ENCODE measurements around the gene GEMIN7. TPM values are rescaled to one million over a fixed set of nuclear protein-coding genes. Genes with fewer than 3 reads are reported as not detected.

Gene GEMIN7
- total and polyA plus RNA-seq, 2 of the 13 experiments (the other 11 are each of a cell fraction or from before 2014, with no cell fraction given) = 24.1 to 30.6 TPM

GRCh38 chr19:45110851-45111266 lies 31.8 kb downstream of the GEMIN7 start:
- H4K20me1 ChIP-seq (ENCODE audit: insufficient read depth, low read length) = peaks cover 16% of the 10 kb centered on the region
- H3K36me3 ChIP-seq (replicated peaks in 1 of 2; ENCODE audit: control insufficient read depth in 1 of 2, insufficient read depth in 2 of 2, low read length in 2 of 2) = peaks cover 0 to 11% of the 10 kb centered on the region in 2 experiments; a peak in 1 of 5 replicates
- TF ChIP-seq NCOA2 (CRISPR knock-in tag; IDR thresholded peaks at IDR 0.05) (no peak), ZNF24 (IDR thresholded peaks at IDR 0.05) (no peak), SALL1 (CRISPR knock-in tag; IDR thresholded peaks at IDR 0.05) (no peak), CTCF (CRISPR knock-in tag; IDR thresholded peaks at IDR 0.05) (no peak), RXRB (CRISPR knock-in tag; IDR thresholded peaks at IDR 0.05; ENCODE audit: borderline replicate concordance) (no peak), ELF4 (CRISPR knock-in tag; IDR thresholded peaks at IDR 0.05; ENCODE audit: borderline replicate concordance) (no peak), GATA4 (IDR thresholded peaks at IDR 0.05; ENCODE audit: borderline replicate concordance, low read depth) (no peak), ZNF879 (CRISPR knock-in tag; IDR thresholded peaks at IDR 0.05) (no peak)
- POLR2A ChIA-PET = no interaction called here
- no peak for ATAC-seq
- CTCF ChIA-PET (ENCODE audit: low intra/inter-chr PET ratio, low total read pairs) = no interaction called here
- H3K9ac ChIP-seq (ENCODE audit: insufficient read depth, low read depth, low read length) = no peak overlapping the region
- no peak overlapping the region for H2AFZ ChIP-seq (ENCODE audit: low read length)
- no peak for FAIRE-seq
- intact Hi-C loops (cut with micrococcal nuclease; ENCODE audit: unreplicated experiment) = no loop called here
- no peak for DNase-seq (ENCODE audit: low spot score)
- in situ Hi-C loops (cut with HindIII; ENCODE audit: extremely low pct_ligation_motif_present, low pct_unique_long_range_greater_than_20kb) = no loop called here
- BruUV-seq (replicated peaks) = no TSS peak
- no peaks in the 10 kb centered on the region for H3K9me3 ChIP-seq (ENCODE audit: low read length)
- 100% methylated on average over 1 of the region's 5 CpGs for WGBS (ENCODE audit: low lambda C conversion rate)
- H3K79me2 ChIP-seq (ENCODE audit: insufficient read depth, low read length) = peaks cover 88% of the 10 kb centered on the region
- no peaks in the 10 kb centered on the region for H3K27me3 ChIP-seq (ENCODE audit: control insufficient read depth in 1 of 2, insufficient read depth in 2 of 2, low read length in 2 of 2)
- H3K4me3 ChIP-seq (replicated peaks in 1 of 3; ENCODE audit: insufficient read depth in 1 of 3, low read depth in 2 of 3, low read length in 3 of 3) = no peak overlapping the region
- peaks cover 26% of the 10 kb centered on the region for H3K4me1 ChIP-seq (ENCODE audit: insufficient read depth, low read length)
- no peak overlapping the region for H3K4me2 ChIP-seq (ENCODE audit: low read depth, low read length)
- H3K27ac ChIP-seq (ENCODE audit: extremely low read length, insufficient read depth, low read length) = no peak overlapping the region
